HG03378 (cell line): ENCODE results near the gene EGFLAM.

Experiments
- ATAC-seq: cut with Tn5 transposase; IDR thresholded peaks from one replicate; pipeline ENCODE4 v1.9.1; 2021; ENCODE audit warnings: mild to moderate bottlenecking, moderate library complexity; ENCODE audit not compliant: unreplicated experiment

Gene EGFLAM

DNA sequence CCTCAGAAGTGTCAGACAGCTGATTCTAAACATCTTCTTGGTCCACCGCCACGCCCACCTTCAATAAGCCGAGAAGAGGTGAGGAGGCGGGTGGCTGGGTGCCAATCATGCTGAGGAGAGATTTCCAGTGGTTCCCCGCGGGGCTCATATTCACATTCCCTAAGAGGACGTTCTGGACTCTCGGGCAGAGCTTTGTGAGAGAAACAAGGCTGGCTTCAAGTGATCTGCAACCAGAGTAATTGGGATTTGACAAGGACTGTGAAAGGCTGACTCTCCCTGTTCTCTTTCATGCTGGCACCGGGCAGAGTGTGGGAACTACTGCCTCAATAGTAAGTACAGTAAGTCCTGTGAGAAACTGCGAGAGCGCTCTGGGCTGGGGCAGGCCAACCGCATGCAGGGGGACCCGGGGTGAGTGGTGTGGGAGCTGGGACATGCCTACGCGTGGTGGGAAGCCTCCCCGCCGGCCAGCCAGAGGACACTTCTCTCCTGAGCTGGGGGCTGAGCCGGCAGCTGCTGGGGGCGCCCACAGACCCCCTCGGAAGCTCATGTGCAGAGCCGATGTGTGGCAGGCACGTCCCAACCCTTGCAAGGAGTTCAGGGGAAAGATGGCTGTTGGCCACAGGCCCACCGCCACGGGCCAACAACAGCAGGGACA, 187.1 kb downstream of the EGFLAM start:
- ATAC-seq = no peak

DNA sequence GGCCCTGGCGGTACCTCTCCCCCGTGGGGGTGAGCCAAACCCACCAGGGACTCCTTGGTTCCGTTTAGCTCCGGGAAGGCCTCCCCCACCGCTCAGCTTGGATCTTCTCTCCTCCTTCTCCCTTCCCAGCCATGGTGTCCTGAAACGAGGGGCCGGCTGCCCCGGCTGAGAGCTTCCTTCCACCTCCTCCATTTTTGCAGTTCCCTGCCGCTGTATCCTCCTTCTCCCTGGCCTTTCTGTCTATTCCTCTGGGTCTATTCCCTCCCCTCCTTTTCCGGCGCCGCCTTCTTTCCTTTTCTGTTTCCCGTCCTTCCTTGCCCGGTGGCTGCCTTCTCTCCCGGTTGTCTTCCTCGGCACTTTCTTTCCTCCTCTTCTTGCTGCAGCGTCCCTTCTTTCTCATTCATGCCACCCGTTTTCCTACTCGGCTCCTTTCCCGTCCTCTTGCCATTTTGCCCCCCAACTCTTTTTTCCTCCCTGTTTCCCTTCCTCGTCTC, 187.7 kb downstream of the EGFLAM start:
- ATAC-seq = no peak

DNA sequence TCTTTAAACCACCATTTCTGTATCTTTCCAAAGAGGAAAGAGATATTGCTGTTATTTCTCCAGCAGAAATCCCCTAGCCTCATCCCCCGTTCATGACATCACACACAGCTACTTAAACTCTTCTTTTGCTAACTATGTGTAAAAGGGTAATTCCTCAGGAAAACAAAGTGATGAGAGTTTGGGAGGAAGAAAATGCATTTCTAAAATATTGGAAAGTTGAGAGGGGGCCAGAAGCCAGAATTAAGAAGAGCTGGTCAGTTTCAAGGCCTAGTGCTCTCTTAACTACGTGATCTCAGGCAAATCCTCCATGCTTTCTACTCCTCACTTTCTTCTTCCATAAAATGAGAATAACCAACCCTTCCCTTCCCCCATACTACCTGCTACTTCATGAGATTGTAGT, 188.7 kb downstream of the EGFLAM start:
- no peak for ATAC-seq

DNA sequence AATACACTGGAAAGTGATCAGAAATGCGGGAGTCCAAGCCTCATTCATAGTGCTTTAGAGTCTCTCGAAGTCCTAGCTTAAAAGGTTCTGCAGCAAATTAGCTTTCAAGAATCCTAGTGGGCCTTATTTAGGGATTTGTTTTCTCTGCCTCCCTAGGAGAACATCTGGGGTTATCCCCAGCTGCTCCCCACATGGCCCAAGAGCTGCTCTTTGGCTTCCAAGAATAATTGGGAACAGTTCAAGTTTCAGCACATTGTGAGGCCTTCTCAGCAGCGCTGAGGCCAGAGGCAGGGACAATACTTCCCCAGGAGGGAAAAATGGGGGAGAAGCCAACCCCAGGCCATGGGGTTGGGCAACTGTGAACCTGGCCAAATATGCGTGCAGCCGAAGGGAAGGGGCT, 189.4 kb downstream of the EGFLAM start:
- no peak for ATAC-seq

DNA sequence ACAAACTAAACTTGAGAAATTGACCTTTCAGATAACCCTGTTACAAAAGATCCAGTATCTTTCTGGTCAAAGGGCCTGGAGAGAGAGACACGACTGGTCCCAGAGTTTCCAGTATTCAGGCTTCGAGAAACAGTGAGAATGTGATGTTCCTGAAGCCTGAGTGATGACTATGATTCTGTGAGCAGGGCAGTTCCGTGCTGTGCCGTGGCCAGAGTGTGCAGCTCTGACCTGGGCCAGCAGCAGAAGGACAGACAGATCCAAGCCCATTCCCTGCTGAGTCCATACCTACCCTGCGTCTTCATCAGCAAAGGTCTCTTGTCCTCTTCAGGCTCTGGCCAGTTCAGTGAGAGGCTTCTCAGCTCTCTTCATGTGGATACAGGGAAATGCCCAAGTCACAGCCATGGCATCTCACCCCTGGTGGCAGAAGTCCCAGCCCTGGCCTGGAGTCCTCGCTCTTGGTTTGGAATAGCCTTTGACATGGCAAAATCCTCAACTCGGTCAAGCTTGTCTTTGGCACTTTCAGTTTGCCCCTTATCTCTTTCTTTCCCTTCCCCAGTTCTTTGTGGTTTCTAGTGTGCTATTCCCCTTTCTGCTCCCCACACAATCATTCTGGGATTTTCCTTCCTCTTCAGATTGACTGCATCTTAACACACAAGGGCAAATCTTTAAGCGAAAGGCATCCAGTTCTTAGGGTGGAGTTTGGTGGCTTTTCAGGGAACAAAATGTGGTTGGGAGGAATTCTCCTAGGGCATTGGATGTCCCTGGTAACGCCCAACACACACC, 190.4 kb downstream of the EGFLAM start:
- no peak for ATAC-seq

DNA sequence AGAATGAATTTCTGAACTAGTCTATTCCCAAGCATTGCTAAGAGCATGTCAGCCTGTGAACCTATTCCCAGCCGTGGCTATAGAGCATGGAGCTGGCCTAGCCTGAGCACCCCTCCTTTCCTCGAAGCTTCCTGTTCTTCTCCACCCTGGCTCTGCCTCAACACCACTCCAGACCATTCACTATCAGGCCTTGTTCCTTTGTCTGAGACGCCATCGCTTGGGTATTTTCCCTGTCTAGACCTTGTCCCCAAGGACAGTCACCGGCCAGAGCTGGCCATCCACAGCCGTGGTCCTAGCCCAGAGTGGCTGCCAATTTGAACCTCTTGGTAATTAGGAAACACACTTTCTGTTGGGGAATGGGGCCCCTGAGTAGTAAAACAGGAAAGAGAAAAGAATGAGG, 192.3 kb downstream of the EGFLAM start:
- ATAC-seq = no peak

DNA sequence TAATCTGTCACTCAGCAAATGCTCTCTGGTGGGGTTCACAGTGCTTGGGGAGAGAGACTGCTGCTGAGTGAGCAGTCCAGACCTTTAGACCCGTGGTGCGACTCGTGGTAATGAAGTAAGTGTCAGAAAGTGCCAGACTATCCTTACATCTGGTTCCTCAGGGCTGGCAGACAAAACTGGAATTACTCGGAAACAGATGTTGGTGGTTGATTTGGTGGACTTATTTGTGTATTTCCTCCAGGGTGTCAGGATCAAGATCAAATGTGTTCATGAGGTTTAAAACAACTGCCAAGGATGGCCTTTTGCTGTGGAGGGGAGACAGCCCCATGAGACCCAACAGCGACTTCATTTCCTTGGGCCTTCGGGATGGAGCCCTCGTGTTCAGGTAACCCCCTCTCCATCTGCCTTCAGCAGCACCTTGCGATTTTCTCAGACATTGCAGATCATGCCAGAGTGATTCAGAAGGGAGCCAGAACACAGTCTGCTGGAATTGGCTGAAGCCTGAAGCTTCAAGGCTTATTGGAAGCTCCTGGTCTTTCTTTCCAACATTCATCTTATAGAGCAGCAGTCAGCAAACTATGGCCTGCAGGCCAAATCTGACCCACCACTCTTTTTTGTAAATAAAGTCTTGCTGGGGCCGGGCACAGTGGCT, 192.8 kb downstream of the EGFLAM start:
- ATAC-seq = no peak

DNA sequence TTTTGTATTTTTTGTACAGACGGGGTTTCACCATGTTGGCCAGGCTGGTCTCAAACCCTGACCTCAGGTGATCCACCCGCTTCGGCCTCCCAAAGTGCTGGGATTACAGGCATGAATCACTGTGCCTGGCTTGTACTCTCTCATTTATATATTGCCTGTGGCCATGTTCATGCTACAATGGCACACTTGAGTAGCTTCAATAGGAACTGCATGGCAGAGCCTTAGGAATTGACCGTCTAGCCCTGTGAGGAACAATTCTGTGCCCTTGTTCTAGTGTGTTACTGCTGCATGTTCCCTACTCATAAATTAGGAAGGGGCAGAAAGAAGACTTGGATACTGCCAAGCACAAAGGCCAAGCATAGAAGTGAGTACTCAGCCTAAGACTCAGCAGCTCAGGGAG, 193.8 kb downstream of the EGFLAM start:
- no peak for ATAC-seq

DNA sequence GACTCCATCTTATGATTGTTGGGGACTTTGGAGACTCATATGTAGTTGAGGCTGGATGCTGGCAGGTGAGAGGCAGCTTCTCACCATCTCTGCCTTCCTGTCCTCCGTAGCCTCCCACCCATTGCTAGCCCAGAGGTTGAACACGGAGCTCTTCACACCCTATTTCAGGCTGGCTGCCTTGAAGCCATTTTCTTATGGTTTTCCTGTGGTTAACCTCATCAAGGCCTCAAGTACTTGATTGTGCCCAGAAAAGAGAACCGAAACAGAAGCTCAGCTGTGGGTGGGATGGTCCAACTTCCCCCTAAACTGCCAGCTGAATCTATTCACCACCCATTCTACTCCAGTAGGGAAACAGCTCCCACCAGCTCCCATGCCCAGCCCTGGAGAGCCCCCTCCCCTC, 195.1 kb downstream of the EGFLAM start:
- peak; percentile 99 for ATAC-seq

DNA sequence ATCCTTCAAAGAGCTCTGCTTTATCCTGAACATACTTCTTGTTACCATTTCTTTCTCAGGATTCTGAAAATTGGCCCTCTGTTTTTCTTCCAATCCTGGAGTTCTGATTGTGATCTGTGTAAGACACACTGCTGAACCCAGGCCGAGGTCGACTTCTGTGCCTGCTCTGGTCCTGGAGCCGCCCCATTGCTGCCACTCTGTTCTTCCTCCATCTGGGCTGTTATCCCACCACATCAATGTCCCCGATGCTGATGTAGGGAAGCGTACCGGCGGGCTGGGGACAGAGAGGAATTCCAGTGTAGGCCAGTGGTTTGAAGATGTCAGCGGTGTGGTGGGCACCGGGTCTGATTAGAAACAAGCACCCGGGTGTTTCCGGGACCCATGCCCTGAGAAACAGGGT, 195.6 kb downstream of the EGFLAM start:
- no peak for ATAC-seq

DNA sequence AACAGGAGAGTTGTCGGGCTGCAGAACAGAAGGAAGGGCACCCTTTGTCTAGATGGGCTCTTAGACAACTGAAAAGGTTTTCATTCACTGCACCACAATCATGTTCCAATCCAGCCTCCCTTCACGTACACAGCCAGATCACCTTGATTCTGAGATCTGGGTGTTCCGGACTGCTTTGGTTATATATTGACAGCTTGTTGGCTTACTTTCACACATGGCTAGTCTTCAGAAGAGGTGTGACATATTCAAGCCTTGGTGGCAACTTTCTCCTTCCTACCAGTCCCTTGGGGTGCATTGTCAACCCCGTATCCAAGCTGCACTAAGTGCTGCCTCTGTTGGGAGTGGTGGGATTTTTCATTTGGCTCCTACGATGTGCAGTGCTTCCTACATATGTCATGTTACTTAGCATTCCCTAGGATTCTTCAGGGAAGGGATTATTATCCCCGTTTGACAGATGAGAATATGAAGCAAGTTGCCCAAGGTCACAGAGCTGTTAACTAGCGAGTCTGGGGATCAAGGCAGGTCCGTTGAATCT, 197.5 kb downstream of the EGFLAM start:
- peak; percentile 50 for ATAC-seq

DNA sequence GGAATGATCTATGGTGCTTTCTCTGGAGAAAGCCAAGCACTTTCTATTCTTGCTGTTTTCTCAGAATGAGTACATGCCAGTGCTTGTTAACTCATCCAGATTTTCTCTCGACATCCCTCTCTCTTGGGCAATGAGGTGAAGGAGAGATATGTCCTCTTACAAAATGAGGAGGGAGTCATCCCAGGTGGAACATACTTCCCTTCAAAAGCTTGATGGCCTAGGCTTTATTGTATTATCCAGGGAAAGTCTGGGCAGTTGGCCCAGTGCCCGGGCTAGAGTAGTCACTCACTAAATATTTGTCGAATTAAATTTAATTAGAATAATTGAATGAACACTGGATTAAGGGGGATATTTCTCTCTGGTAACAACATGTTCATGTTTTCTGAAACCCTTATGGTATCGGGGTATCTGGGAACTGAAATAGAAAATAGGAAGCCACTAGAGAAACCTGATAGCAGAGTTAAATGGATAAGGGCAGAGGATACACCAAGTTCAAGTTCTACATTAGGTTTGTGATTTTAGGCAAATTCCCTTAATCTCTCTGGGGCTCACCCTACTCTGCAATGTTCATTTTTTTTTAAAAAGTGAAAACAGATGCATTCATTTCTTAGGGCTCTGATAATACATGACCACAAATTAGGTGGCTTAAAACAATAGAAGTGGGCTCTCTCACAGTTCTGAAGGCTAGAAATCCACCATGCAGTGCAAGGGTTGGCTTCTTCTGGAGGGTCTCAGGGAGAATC, 198.5 kb downstream of the EGFLAM start:
- ATAC-seq = no peak

DNA sequence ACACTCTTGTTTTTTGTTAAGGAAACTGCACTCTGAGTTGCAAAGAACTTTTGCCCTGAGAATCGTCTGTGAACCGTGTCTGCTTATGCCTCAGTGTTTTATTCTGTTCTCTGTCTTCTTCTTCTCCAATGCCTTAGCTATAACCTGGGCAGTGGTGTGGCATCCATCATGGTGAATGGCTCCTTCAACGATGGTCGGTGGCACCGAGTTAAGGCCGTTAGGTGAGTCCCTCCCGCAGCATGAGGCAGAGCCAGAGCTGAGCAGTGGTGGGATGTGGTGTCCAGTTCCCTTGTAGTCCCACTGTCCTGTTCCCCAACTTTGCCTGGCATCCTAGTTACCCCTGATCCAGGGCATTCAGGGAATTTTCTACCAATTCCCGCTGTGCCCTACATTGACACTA, 199.8 kb downstream of the EGFLAM start:
- no peak for ATAC-seq

DNA sequence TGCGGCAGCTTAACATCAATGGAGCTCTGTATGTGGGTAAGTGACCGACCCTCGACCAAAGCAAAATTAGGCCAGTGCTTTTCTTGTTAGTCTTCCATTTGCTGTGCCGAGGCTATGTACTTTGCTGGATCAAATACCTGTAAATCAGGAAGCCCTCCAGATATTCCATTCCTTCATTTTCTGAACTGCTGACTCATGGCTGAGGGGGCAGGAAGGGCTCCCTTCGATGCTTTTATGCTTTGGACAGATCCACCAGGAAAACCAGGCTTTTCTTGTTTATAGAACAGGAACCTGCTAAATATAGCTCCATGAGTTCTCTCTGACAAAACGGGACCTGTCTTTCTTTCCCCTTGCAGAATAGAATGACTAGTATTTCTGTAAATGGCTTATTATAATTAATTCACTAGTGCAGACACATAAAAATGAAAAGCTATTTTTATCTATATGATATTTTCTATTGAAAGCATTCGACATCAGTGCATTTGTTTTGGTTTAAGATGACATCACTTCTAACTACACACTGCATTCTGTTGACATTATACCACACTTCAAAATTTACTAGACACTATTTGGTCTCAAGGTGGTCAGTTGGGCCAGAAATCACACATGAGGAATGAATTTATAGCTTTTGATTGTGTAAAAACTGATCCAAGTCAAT, 204.7 kb downstream of the EGFLAM start:
- ATAC-seq = no peak

DNA sequence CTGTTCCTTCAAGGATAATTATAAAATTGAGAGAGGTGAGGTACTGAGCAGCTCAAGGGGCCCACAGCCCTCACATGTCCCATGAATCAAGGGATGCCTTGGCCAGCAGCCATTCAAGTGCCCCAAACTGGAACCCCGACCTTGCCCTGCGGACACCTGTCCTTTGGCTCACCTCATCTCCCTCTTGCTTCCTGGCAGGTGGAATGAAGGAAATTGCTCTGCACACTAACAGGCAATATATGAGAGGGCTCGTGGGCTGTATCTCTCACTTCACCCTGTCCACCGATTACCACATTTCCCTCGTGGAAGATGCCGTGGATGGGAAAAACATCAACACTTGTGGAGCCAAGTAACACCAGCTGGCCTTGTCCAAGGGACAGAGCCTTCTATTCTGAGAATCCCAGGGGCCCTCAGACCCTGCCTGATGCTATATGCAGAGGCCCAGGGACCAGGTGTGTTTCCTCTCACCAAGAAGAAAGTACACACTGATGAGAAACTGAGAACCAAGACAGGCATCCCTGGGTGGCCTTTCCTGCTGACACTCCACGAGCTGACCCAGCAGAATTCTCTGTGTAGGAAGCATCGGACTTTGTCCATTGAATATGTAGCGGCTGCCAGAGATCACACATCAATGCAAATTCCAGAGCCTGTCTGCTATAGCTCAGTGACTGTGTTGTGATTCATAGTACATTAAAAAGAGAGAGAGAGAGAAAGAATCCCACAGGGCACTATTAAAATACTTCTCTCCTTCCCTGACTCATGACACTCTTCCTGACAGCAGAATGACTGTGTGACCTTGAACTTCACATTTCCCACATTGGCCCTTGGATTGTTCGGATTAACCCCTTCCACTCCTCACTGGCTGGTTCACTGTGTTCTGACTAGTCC, 205.5 kb downstream of the EGFLAM start:
- ATAC-seq = no peak

DNA sequence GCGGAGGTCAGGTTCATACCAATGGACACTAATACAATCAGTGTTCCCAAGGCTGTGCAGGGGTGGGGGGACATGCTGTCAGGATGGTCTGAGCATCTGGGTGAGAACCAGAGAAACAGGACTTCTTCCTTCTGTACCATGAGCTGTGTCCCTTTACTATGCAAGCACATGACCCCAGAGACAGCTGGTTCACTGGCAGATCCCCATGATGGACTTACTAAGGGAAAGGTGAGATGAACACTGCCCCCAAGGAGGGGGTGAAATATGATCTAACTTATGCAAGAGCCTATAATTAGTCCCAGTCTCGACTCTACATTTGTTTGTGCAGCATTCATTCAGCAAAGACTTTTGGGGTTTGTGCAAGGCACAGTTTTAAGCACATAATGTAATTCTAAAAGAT, 206.7 kb downstream of the EGFLAM start:
- ATAC-seq = no peak

DNA sequence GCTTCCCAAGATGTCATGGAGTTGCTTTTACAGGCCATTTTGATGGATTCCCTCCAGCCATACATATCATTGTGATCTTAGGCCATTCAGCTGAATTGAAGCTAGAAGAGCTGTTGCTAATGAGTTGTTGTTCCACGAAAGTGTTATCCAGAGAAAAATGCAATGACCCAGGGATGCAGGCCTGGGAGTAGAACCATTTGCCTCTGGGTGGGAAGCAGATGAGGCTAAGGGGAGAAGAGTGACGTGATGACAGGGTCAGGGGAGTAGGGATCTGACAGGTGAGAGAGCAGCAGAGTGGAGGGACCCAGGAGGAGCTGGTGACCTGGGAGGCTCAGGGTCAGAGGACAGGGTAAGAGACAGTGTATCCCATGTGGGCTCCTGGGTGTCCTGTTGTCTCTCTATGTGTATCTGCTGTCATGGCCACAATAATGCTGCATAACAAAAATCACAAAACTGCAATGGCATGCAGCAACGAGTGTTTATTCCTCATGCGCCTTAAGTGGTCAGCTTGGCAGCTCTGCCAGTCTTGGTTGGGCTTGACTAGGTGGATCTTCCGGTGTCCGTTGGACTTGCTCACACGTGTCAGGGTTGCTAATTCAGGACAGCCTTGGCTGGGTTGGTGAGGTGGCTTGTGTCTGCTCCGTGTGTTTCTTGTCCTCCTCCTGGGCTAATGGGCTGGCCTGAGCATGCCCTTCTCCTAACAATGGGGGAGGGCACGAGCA, 207.5 kb downstream of the EGFLAM start:
- no peak for ATAC-seq

DNA sequence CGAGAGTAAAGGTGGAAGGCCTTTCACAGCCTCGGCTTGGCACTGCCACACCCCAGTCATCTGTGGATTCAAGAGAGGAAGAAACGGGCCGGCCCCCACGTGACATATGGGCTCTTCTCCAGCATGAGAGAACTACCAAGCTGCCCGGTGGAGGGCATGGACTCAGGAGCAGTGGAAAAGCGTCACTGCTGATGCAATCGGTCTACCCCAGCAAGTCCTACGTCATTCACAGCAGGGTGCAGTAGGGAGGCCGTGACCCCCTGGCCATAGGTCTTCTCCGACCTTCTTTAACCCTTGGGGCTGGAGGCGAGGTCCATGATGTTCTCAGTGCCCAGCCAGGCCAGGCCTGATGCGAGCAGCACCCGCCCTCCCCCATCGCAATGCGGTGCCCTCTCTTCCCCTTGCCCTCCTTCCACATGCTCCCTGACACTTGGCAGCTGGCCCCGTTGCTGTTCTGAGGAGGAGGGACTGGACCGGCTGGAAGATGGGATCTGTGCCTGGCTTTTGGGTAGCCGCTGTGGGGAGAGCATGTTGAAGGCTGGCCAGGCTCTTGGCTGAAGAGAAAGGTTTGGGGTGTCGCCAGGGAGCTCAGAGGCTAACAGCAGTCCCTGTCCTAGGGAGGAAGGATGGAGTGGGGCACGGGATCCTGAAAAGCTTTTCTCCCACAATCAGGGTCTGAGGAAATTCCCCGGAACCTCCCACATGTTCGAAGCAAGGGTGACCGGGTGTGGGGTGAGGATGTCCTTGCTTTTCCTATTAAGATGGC, 208.2 kb downstream of the EGFLAM start:
- ATAC-seq = no peak
